Medulla oblongata (tissue), 1 donor: Measurements from ENCODE around the gene LIME1.

Experiments used
- DNase-seq: peaks from one replicate; pipeline ENCODE4 v3.0.0-alpha.2; 2015; ENCODE audit errors: extremely low spot score

The LIME1 gene

GRCh38 chr20:63737945-63738686 lies 1.7 kb downstream of the LIME1 start:
- DNase-seq = no peak

GRCh38 chr20:63738687-63739129 lies 2.2 kb downstream of the LIME1 start:
- DNase-seq = peak; percentile 29

DNA sequence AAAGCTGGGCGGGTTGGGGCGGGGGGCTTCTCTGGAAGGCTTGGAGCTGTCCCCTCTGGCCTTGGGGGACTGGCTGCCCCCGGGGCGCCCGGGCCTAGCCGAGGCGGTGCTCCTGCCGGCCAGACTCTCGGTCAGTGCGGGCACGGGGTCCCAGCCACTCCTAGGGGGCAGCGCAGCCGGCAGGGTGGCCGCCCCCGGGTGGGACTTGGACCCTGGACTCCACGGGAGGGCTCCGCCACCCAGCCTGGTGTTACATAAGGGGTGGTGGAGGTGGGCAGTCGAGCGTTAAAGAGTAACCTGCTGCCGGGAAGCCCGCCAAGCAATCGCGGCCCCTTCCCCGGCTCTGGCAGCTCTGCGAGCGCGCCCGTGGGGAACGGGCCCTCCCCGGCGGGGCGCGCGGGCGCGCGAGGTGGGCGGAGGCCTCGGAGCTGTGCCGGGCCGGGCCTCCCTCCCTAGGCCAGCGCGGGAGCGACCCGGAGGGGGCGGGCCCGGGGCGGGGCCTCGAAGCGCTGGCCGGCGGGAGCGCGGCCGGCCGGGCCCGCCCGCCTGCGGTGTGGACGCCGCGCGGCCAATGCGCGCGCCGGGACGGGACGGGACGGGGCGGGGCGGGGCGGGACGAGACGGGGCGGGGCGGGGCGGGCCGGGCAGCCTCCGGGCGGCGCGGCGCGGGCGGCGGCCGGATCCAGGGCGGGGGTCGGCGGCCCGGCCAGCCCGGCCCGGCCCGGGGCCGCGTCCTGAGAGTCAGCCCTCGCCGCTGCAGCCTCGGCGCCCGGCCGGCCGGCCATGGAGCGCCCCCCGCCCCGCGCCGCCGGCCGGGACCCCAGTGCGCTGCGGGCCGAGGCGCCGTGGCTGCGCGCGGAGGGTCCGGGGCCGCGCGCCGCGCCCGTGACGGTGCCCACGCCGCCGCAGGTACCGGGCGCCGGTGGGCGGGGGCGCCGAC lies 2.9 kb downstream of the LIME1 start, which contains the start of gene SLC2A4RG:
Gene SLC2A4RG (plus strand): TSS at position 647 of the 940 bp plus-strand sequence. CDS start 137 bp downstream, at position 784.
- DNase-seq = peak; percentile 90

DNA sequence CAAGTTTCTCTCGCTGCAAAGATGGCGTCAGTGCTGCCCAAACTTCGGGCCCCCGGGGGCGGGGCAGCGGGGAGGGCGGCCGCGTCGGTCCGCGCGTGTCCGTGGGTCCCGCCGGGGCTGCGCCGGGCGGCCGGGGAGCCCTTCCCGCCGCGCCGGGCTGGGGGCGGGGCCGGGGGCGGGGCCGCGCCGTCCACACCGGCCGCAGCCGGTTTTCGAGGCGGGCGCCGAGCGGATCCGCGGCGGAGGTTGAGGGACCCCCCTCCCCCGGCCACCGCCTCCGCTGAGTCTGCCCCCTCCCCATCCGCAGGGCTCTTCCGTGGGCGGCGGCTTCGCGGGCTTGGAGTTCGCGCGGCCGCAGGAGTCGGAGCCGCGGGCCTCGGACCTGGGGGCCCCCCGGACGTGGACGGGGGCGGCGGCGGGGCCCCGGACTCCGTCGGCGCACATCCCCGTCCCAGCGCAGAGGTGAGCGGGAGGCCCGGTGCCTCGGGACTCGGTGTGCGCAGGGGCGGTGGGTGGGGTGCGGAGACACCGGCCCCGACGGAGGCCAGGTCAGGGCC lies 3.7 kb downstream of the LIME1 start:
- peak; percentile 40 for DNase-seq

GRCh38 chr20:63740627-63741353 lies 4.3 kb downstream of the LIME1 start:
- peak; percentile 85 for DNase-seq

DNA sequence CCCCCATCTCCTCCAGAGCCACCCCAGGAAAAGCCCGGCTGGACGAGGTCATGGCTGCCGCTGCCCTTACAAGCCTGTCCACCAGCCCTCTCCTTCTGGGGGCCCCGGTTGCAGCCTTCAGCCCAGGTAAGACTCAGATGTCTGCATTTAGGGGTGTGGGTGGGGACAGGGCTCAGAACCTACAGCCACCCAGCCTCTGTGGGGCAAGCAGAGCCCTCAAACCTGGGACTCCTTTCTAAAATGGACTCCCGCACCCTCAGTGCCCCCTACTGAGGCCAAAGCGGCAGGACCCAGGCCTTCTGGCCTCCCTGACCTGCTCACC lies 4.9 kb downstream of the LIME1 start:
- DNase-seq = no peak

GRCh38 chr20:63741676-63742380 lies 5.4 kb downstream of the LIME1 start:
- no peak for DNase-seq

GRCh38 chr20:63742381-63743024 lies 6.0 kb downstream of the LIME1 start:
- no peak for DNase-seq

GRCh38 chr20:63743210-63743970 lies 6.9 kb downstream of the LIME1 start:
- no peak for DNase-seq

GRCh38 chr20:63744158-63744557 lies 7.7 kb downstream of the LIME1 start:
- no peak for DNase-seq

GRCh38 chr20:63744574-63745423 lies 8.3 kb downstream of the LIME1 start:
- DNase-seq = no peak

DNA sequence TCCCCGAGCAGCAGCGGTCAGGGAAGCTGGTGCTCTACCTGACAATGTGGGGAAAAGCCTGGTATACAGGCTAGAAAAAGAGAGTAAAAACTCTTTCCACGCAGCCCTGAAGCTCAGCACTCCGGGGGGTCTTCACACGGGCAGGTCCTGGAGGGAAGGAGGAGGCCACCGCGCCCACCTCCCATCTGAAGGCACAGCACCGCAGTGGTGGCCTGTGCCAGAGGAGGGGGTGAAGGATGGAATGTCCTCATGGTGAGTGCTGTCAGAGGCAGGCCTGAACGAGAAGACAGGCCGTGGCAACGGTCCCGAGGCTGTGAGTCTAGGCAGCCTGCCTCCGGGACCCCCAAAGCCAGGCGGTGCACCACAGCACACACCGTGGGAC lies 9.0 kb downstream of the LIME1 start:
- no peak for DNase-seq

GRCh38 chr20:63745961-63746731 lies 9.7 kb downstream of the LIME1 start:
- no peak for DNase-seq

- DNase-seq = no peak
These were observed 10.4 kb downstream of the LIME1 start for GRCh38 chr20:63746751-63747315.

- DNase-seq = no peak
These were observed 11.2 kb downstream of the LIME1 start for GRCh38 chr20:63747622-63748069.

GRCh38 chr20:63748070-63748933 lies 11.8 kb downstream of the LIME1 start:
- no peak for DNase-seq

- DNase-seq = no peak
These were observed 12.4 kb downstream of the LIME1 start for GRCh38 chr20:63748934-63749270.
